Keratinocyte (primary cell): Measurements from ENCODE around the gene AGER. TPM values are rescaled to one million over a fixed set of nuclear protein-coding genes. Genes with fewer than 3 reads are reported as not detected.
A peak's percentile ranks its signal among the peaks of the same experiment; 100 is the strongest.

Source experiments
- DNase-seq: peaks from one replicate; pipeline ENCODE4 v3.0.0-alpha.2; 2011; ENCODE audit warnings: low read depth, missing footprints, low spot score
- FAIRE-seq: peaks from 2 replicates; lab custom pipeline; 2011; peaks lifted over from hg19 to GRCh38; lab: Jason Lieb, UNC
- H2AFZ ChIP-seq: 2 replicates; pipeline ENCODE4 v1.6.0; 2012; ENCODE audit warnings: low read length, control low read depth, inconsistent platforms; ENCODE audit not compliant: control insufficient read depth
- H3K27ac ChIP-seq: 2 replicates; pipeline ENCODE4 v1.5.1; 2011; ENCODE audit warnings: low read length; ENCODE audit not compliant: control insufficient read depth, insufficient read depth
- H3K27me3 ChIP-seq: 3 replicates; pipeline ENCODE4 v1.6.0; 2011; ENCODE audit warnings: low read length; ENCODE audit not compliant: control insufficient read depth, insufficient read depth; ENCODE audit errors: extremely low read depth
- H3K36me3 ChIP-seq, 2 experiments: 2 replicates in 1 of 2; 3 replicates in 1 of 2; pipeline ENCODE4 v1.5.1; 2011; ENCODE audit warnings: low read length in 2 of 2, mild to moderate bottlenecking in 1 of 2; ENCODE audit not compliant: control insufficient read depth in 2 of 2, insufficient read depth in 2 of 2; ENCODE audit errors: extremely low read depth in 1 of 2
- H3K4me1 ChIP-seq: 3 replicates; pipeline ENCODE4 v1.5.1; 2011; ENCODE audit warnings: low read length; ENCODE audit not compliant: control insufficient read depth, insufficient read depth; ENCODE audit errors: extremely low read depth
- H3K4me2 ChIP-seq: 3 replicates; pipeline ENCODE4 v1.6.0; 2011; ENCODE audit warnings: low read depth, low read length; ENCODE audit not compliant: control insufficient read depth, insufficient read depth; ENCODE audit errors: extremely low read depth
- H3K4me3 ChIP-seq, 3 experiments: fragments of 200-600 bp in 1 of 3; sonication (generic) in 1 of 3; 2 replicates in 2 of 3; 3 replicates in 1 of 3; pipeline ENCODE4 v1.5.1; 2011 to 2016; ENCODE audit warnings: low read length in 3 of 3, mild to moderate bottlenecking in 3 of 3, control low read depth in 2 of 3, inconsistent platforms in 1 of 3, low read depth in 1 of 3, mixed read lengths in 1 of 3, mixed run types in 1 of 3, moderate library complexity in 1 of 3; ENCODE audit not compliant: control insufficient read depth in 2 of 3, insufficient read depth in 2 of 3; ENCODE audit errors: extremely low read depth in 1 of 3
- H3K79me2 ChIP-seq: 2 replicates; pipeline ENCODE4 v1.6.0; 2012; ENCODE audit warnings: low read length; ENCODE audit not compliant: control insufficient read depth, insufficient read depth
- H3K9ac ChIP-seq: 3 replicates; pipeline ENCODE4 v1.6.0; 2011; ENCODE audit warnings: low read length; ENCODE audit not compliant: control insufficient read depth, insufficient read depth; ENCODE audit errors: extremely low read depth
- H3K9me1 ChIP-seq: 3 replicates; pipeline ENCODE4 v1.6.0; 2011; ENCODE audit warnings: low read length; ENCODE audit not compliant: control insufficient read depth, insufficient read depth; ENCODE audit errors: extremely low read depth
- H3K9me3 ChIP-seq: 2 replicates; pipeline ENCODE4 v1.5.1; 2012; ENCODE audit warnings: low read depth, low read length; ENCODE audit not compliant: control insufficient read depth
- H4K20me1 ChIP-seq: 3 replicates; pipeline ENCODE4 v1.6.0; 2011; ENCODE audit warnings: low read length; ENCODE audit not compliant: control insufficient read depth, insufficient read depth; ENCODE audit errors: extremely low read depth
- CTCF ChIP-seq, 3 experiments: IDR thresholded peaks in 1 of 3; conservative IDR thresholded peaks in 1 of 3; optimal IDR thresholded peaks in 1 of 3; 2 replicates in 2 of 3; 3 replicates in 1 of 3; pipeline versions ENCODE3 to v1.5.1; 2011; ENCODE audit warnings: low read length in 3 of 3, mild to moderate bottlenecking in 3 of 3, moderate library complexity in 2 of 3, control low read depth in 1 of 3, inconsistent platforms in 1 of 3; ENCODE audit not compliant: insufficient read depth in 2 of 3; ENCODE audit errors: extremely low read depth in 1 of 3
- EZH2 ChIP-seq: IDR thresholded peaks from one replicate; pipeline ENCODE4 v1.6.1; 2012; ENCODE audit warnings: inconsistent platforms, mild to moderate bottlenecking, low read length, moderate library complexity
- dilution Hi-C: fragments of 300-500 bp; cut with MboI; formaldehyde crosslinking; loops from one replicate; pipeline ENCODE4 v1.7.0; 2020; ENCODE audit warnings: low sequenced_read_pairs; ENCODE audit not compliant: extremely low pct_ligation_motif_present
- polyA plus RNA-seq, 5 experiments: library from polyadenylated mRNA; depleted of rRNA in 3 of 5; stranded (reverse) in 3 of 5; stranded (forward) in 1 of 5; unstranded in 1 of 5; fragments of >200 nt; gene quantifications; 1 replicate in 1 of 5; 2 replicates in 3 of 5; 3 replicates in 1 of 5; pipeline versions ENCODE4 v1.2.1 to v1.2.3, GENCODE V29; 2011 to 2012; ENCODE audit warnings: missing spikeins in 2 of 5, low read depth in 1 of 5, low replicate concordance in 1 of 5

The AGER gene
- polyA plus RNA-seq, 1 donor (not counting 4 experiments of a cell fraction or from before 2014, with no cell fraction given) = 2.4 TPM

GRCh38 chr6:32149932-32150870 lies 33.9 kb downstream of the AGER start:
- Histone ChIP-seq H3K9me1 (no peaks in the 10 kb centered on the region), H3K27me3 (peaks cover 4% of the 10 kb centered on the region), H3K79me2 (peaks cover 2% of the 10 kb centered on the region), H2AFZ (no peak overlapping the region), H3K4me3 (no peak overlapping the region), H3K4me1 (peaks cover 18% of the 10 kb centered on the region), H3K4me2 (no peak overlapping the region), H3K9ac (no peak overlapping the region), H4K20me1 (no peaks in the 10 kb centered on the region), H3K36me3 (no peaks in the 10 kb centered on the region), H3K27ac (no peak overlapping the region), H3K9me3 (no peaks in the 10 kb centered on the region)
- dilution Hi-C loops = no loop called here
- DNase-seq (no peak), FAIRE-seq (no peak)
- TF ChIP-seq CTCF (optimal IDR thresholded peaks at IDR 0.05 in 1 of 3, IDR thresholded peaks at IDR 0.05 in 1 of 3, conservative IDR thresholded peaks at IDR 0.05 in 1 of 3; ENCODE audit: extremely low read depth in 1 of 3, insufficient read depth in 2 of 3, low read length in 3 of 3) = no peak
- no peak for TF ChIP-seq EZH2

- Histone ChIP-seq H3K79me2 (no peaks in the 10 kb centered on the region), H3K9ac (peak overlapping the region; percentile 71), H3K9me3 (no peaks in the 10 kb centered on the region), H3K9me1 (no peaks in the 10 kb centered on the region), H3K4me3 (peak overlapping the region; percentile 46 to 82 (median 66)), H4K20me1 (no peaks in the 10 kb centered on the region), H3K4me2 (peak overlapping the region; percentile 94), H3K27me3 (peaks cover 4% of the 10 kb centered on the region), H3K36me3 (no peaks in the 10 kb centered on the region), H3K4me1 (peaks cover 12% of the 10 kb centered on the region), H3K27ac (no peak overlapping the region), H2AFZ (peak overlapping the region; percentile 75)
- no peak for DNase-seq
- TF ChIP-seq CTCF (optimal IDR thresholded peaks at IDR 0.05 in 1 of 3, IDR thresholded peaks at IDR 0.05 in 1 of 3, conservative IDR thresholded peaks at IDR 0.05 in 1 of 3; ENCODE audit: extremely low read depth in 1 of 3, insufficient read depth in 2 of 3, low read length in 3 of 3) (no peak), EZH2 (no peak)
- dilution Hi-C loops = no loop called here
- FAIRE-seq = no peak
These were observed 34.8 kb downstream of the AGER start for GRCh38 chr6:32149092-32149755.
